Left lung (tissue), 10 donors: ENCODE data around the gene NPB. TPM values are rescaled to one million over a fixed set of nuclear protein-coding genes. Genes with fewer than 3 reads are reported as not detected.

Experiments used
- ATAC-seq: fragments of 200-7000 bp; cut with Tn5 transposase; one replicate; pipeline ENCODE4 v1.9.1; 2020; ENCODE audit warnings: moderate library complexity
- DNase-seq, 4 donors: peaks; one replicate each; pipeline ENCODE4 v3.0.0-alpha.2; 2013 to 2020
- H3K27ac ChIP-seq, 2 donors: fragments of 200-600 bp; sonication (generic) in 1 of 2; one replicate each; pipeline versions ENCODE4 v1.5.0 to v1.8.0; 2020 to 2021
- H3K27me3 ChIP-seq, 2 donors: fragments of 200-600 bp; sonication (generic) in 1 of 2; one replicate each; pipeline versions ENCODE4 v1.5.0 to v1.8.0; 2020 to 2021
- H3K36me3 ChIP-seq, 2 donors: fragments of 200-600 bp; sonication (generic) in 1 of 2; one replicate each; pipeline versions ENCODE4 v1.5.0 to v1.8.0; 2020 to 2021
- H3K4me1 ChIP-seq, 2 donors: fragments of 200-600 bp; one replicate each; pipeline ENCODE4 v1.8.0; 2021
- H3K4me3 ChIP-seq, 2 donors: fragments of 200-600 bp; sonication (generic) in 1 of 2; one replicate each; pipeline versions ENCODE4 v1.5.0 to v1.8.0; 2020 to 2021; ENCODE audit warnings: mild to moderate bottlenecking in 1 of 2
- H3K9me3 ChIP-seq, 2 donors: fragments of 200-600 bp; sonication (generic) in 1 of 2; one replicate each; pipeline versions ENCODE4 v1.5.0 to v1.8.0; 2020 to 2021
- CTCF ChIP-seq, 2 donors: fragments of 200-600 bp; sonication (generic) in 1 of 2; IDR thresholded peaks; one replicate each; pipeline versions ENCODE4 v1.5.0 to v1.8.0; 2021; ENCODE audit warnings: antibody characterized with exemption in 2 of 2
- intact Hi-C, 2 donors: fragments of 100-400 bp; cut with DNase I; formaldehyde crosslinking; loops; one replicate each; pipeline versions ENCODE4 v1.11.2 to v1.14.2; 2022
- polyA plus RNA-seq, 6 donors: library from polyadenylated mRNA; unstranded; fragments of 120-200 nt; gene quantifications; one replicate each; pipeline ENCODE4 v1.2.1, GENCODE V29; 2013; ENCODE audit not compliant: insufficient read length in 6 of 6
- total RNA-seq, 2 donors: library from RNA; stranded (reverse); fragmentation: NEBNext Ultra II Directional; extraction: Animal tissue kit (Norgen Biotek cat#: 25700); gene quantifications; one replicate each; pipeline ENCODE4 v1.2.1, GENCODE V29; 2021
- donor health status: DM: no; HTN: yes; CAD: no.
- donor health status: DM: no; HTN: no; CAD: no.

The NPB gene
- total and polyA plus RNA-seq, 8 donors = 0.26 to 2.1 (median 1.3) TPM

GRCh38 chr17:81923302-81924260 lies 21.5 kb downstream of the NPB start:
- Histone ChIP-seq H3K27ac (peak overlapping the region; percentile 56 to 98), H3K4me3 (peak overlapping the region in 1 of 2 donors; percentile 98), H3K4me1 (peaks cover 19 to 86% of the 10 kb centered on the region in 2 donors), H3K9me3 (no peaks in the 10 kb centered on the region), H3K27me3 (peaks cover 0 to 8% of the 10 kb centered on the region in 2 donors), H3K36me3 (peaks cover 0 to 39% of the 10 kb centered on the region in 2 donors)
- TF ChIP-seq CTCF (IDR thresholded peaks at IDR 0.05) = no peak
- intact Hi-C loops = no loop called here
- DNase-seq = peak in 3 of 4 donors; percentile 57 to 95 (median 87)
- ATAC-seq = peak; percentile 53

- DNase-seq = no peak
- H3K4me3 ChIP-seq = peak overlapping the region in 1 of 2 donors; percentile 98
- intact Hi-C loops = no loop called here
- H3K27ac ChIP-seq = peak overlapping the region in 1 of 2 donors; percentile 98
- H3K9me3 ChIP-seq = no peaks in the 10 kb centered on the region
- H3K4me1 ChIP-seq = peaks cover 19 to 78% of the 10 kb centered on the region in 2 donors
- peaks cover 0 to 20% of the 10 kb centered on the region in 2 donors for H3K27me3 ChIP-seq
- H3K36me3 ChIP-seq = peaks cover 0 to 31% of the 10 kb centered on the region in 2 donors
- no peak for ATAC-seq
- TF ChIP-seq CTCF (IDR thresholded peaks at IDR 0.05) = no peak
These were observed 22.8 kb downstream of the NPB start for GRCh38 chr17:81924557-81925532.

- intact Hi-C loops = no loop called here
- Histone ChIP-seq H3K9me3 (no peaks in the 10 kb centered on the region), H3K4me1 (peaks cover 19 to 67% of the 10 kb centered on the region in 2 donors), H3K36me3 (peaks cover 0 to 20% of the 10 kb centered on the region in 2 donors), H3K27me3 (peaks cover 0 to 31% of the 10 kb centered on the region in 2 donors), H3K27ac (peak overlapping the region; percentile 96 to 98), H3K4me3 (peak overlapping the region; percentile 66 to 98)
- ATAC-seq (no peak), DNase-seq (no peak)
- TF ChIP-seq CTCF (IDR thresholded peaks at IDR 0.05) = no peak
These were observed 23.9 kb downstream of the NPB start for GRCh38 chr17:81925860-81926450.

- Histone ChIP-seq H3K9me3 (no peaks in the 10 kb centered on the region), H3K27ac (peak overlapping the region; percentile 96 to 98), H3K36me3 (peaks cover 0 to 13% of the 10 kb centered on the region in 2 donors), H3K4me3 (peak overlapping the region; percentile 66 to 98), H3K27me3 (peaks cover 0 to 38% of the 10 kb centered on the region in 2 donors), H3K4me1 (peaks cover 19 to 62% of the 10 kb centered on the region in 2 donors)
- ATAC-seq (peak; percentile 63), DNase-seq (peak; percentile 32 to 90 (median 81))
- TF ChIP-seq CTCF (IDR thresholded peaks at IDR 0.05) = no peak
- intact Hi-C loops = no loop called here
These were observed 24.6 kb downstream of the NPB start for GRCh38 chr17:81926451-81927151.
